ENCODE results near the gene SLC39A11. TPM values are rescaled to one million over a fixed set of nuclear protein-coding genes. Genes with fewer than 3 reads are reported as not detected.

The SLC39A11 gene
- total and polyA plus RNA-seq, 4 donors, result 18.9 to 44.9 (median 28.2) TPM

DNA sequence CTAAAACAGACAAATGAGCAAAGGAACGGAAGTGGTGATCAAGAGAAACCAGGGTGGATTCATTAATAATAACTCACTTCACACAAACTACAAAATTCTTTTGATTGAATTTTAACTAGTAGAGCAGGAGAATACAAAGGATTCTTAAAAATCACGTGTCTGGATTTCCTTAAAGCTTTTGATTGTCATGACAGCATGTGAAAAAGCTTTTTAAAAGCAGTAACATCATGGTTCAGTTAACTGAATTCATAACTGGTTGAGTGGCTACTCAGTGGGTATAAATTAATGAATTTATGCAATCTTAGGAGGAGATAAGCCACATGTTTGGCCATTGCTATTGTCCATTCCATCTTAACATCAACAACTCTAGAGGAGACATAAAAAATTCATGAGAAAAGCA, 333.2 kb downstream of the SLC39A11 start:
- Histone ChIP-seq H3K27me3 (ENCODE audit: control insufficient read depth in 4 of 4, insufficient read depth in 4 of 4, low read length in 3 of 4) (no peaks in the 10 kb centered on the region), H3K4me1 (ENCODE audit: control insufficient read depth in 4 of 4, insufficient read depth in 4 of 4, low read length in 3 of 4) (no peaks in the 10 kb centered on the region), H3K9ac (ENCODE audit: low read depth in 1 of 2, low read length in 2 of 2) (no peak overlapping the region), H3K36me3 (ENCODE audit: control insufficient read depth in 4 of 4, insufficient read depth in 3 of 4, low read depth in 1 of 4, low read length in 3 of 4) (no peaks in the 10 kb centered on the region), H3K4me3 (ENCODE audit: low read depth in 1 of 3, low read length in 3 of 3) (no peak overlapping the region), H3K27ac (ENCODE audit: low read depth in 1 of 2, low read length in 2 of 2) (no peak overlapping the region), H3K9me3 (ENCODE audit: control insufficient read depth in 4 of 4, low read length in 3 of 4) (no peaks in the 10 kb centered on the region)
- no peak for TF ChIP-seq FOXA1 (IDR thresholded peaks at IDR 0.05)
- TF ChIP-seq, protein P1, sequence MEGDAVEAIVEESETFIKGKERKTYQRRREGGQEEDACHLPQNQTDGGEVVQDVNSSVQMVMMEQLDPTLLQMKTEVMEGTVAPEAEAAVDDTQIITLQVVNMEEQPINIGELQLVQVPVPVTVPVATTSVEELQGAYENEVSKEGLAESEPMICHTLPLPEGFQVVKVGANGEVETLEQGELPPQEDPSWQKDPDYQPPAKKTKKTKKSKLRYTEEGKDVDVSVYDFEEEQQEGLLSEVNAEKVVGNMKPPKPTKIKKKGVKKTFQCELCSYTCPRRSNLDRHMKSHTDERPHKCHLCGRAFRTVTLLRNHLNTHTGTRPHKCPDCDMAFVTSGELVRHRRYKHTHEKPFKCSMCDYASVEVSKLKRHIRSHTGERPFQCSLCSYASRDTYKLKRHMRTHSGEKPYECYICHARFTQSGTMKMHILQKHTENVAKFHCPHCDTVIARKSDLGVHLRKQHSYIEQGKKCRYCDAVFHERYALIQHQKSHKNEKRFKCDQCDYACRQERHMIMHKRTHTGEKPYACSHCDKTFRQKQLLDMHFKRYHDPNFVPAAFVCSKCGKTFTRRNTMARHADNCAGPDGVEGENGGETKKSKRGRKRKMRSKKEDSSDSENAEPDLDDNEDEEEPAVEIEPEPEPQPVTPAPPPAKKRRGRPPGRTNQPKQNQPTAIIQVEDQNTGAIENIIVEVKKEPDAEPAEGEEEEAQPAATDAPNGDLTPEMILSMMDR (IDR thresholded peaks at IDR 0.05; ENCODE audit: low read depth, low read length, missing input control), result no peak
- no peak for TF ChIP-seq HNF4G (IDR thresholded peaks at IDR 0.05)
- TF ChIP-seq NR2F2 (IDR thresholded peaks at IDR 0.05), result no peak
- no peak for TF ChIP-seq ATF3 (IDR thresholded peaks at IDR 0.05)
- no peak for TF ChIP-seq SP1 (IDR thresholded peaks at IDR 0.05)
- TF ChIP-seq FOXA2 (IDR thresholded peaks at IDR 0.05), result no peak
- TF ChIP-seq YY1 (IDR thresholded peaks at IDR 0.05), result no peak
- TF ChIP-seq EGR1 (IDR thresholded peaks at IDR 0.05; ENCODE audit: low read depth in 2 of 2), result no peak
- WGBS, result 90% methylated on average over 2 of the region's 2 CpGs
- DNase-seq (ENCODE audit: low spot score), result no peak

GRCh38 chr17:72756256-72756655, 336.2 kb downstream of the SLC39A11 start:
- TF ChIP-seq HNF4G (IDR thresholded peaks at IDR 0.05), result no peak
- TF ChIP-seq YY1 (IDR thresholded peaks at IDR 0.05), result no peak
- no peak for TF ChIP-seq RXRA (IDR thresholded peaks at IDR 0.05)
- no peak for TF ChIP-seq SP1 (IDR thresholded peaks at IDR 0.05)
- TF ChIP-seq RAD21 (IDR thresholded peaks at IDR 0.05), result no peak
- TF ChIP-seq, protein P2, sequence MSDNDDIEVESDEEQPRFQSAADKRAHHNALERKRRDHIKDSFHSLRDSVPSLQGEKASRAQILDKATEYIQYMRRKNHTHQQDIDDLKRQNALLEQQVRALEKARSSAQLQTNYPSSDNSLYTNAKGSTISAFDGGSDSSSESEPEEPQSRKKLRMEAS (IDR thresholded peaks at IDR 0.05), result no peak
- TF ChIP-seq, protein P1 (IDR thresholded peaks at IDR 0.05; ENCODE audit: low read depth, low read length, missing input control), result no peak
- no peak for TF ChIP-seq JUND (IDR thresholded peaks at IDR 0.05)
- TF ChIP-seq NR2F2 (IDR thresholded peaks at IDR 0.05), result no peak
- TF ChIP-seq EGR1 (IDR thresholded peaks at IDR 0.05; ENCODE audit: low read depth in 2 of 2), result no peak
- TF ChIP-seq, protein P3, sequence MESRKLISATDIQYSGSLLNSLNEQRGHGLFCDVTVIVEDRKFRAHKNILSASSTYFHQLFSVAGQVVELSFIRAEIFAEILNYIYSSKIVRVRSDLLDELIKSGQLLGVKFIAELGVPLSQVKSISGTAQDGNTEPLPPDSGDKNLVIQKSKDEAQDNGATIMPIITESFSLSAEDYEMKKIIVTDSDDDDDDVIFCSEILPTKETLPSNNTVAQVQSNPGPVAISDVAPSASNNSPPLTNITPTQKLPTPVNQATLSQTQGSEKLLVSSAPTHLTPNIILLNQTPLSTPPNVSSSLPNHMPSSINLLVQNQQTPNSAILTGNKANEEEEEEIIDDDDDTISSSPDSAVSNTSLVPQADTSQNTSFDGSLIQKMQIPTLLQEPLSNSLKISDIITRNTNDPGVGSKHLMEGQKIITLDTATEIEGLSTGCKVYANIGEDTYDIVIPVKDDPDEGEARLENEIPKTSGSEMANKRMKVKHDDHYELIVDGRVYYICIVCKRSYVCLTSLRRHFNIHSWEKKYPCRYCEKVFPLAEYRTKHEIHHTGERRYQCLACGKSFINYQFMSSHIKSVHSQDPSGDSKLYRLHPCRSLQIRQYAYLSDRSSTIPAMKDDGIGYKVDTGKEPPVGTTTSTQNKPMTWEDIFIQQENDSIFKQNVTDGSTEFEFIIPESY (IDR thresholded peaks at IDR 0.05), result no peak
- no peak for TF ChIP-seq GABPA (IDR thresholded peaks at IDR 0.05 in 1 of 2, conservative IDR thresholded peaks at IDR 0.05 in 1 of 2)
- no peak for TF ChIP-seq HNF4A (conservative IDR thresholded peaks at IDR 0.05)
- no peak for TF ChIP-seq FOXA1 (IDR thresholded peaks at IDR 0.05)
- TF ChIP-seq TAF1 (conservative IDR thresholded peaks at IDR 0.05), result no peak
- no peak for DNase-seq (ENCODE audit: low spot score)
- no peak overlapping the region for H3K9ac ChIP-seq (ENCODE audit: low read depth in 1 of 2, low read length in 2 of 2)
- H3K36me3 ChIP-seq (ENCODE audit: control insufficient read depth in 4 of 4, insufficient read depth in 3 of 4, low read depth in 1 of 4, low read length in 3 of 4), result no peaks in the 10 kb centered on the region
- H3K27me3 ChIP-seq (ENCODE audit: control insufficient read depth in 4 of 4, insufficient read depth in 4 of 4, low read length in 3 of 4), result no peaks in the 10 kb centered on the region
- H3K9me3 ChIP-seq (ENCODE audit: control insufficient read depth in 4 of 4, low read length in 3 of 4), result no peaks in the 10 kb centered on the region
- H3K4me1 ChIP-seq (ENCODE audit: control insufficient read depth in 4 of 4, insufficient read depth in 4 of 4, low read length in 3 of 4), result no peaks in the 10 kb centered on the region
- WGBS, result 98% methylated on average over 3 of the region's 3 CpGs
- no peak overlapping the region for H3K27ac ChIP-seq (ENCODE audit: low read depth in 1 of 2, low read length in 2 of 2)
- H3K4me3 ChIP-seq (ENCODE audit: low read depth in 1 of 3, low read length in 3 of 3), result no peak overlapping the region
